Activated naive CD4-positive, alpha-beta T cell (primary cell): Measurements from ENCODE around the gene ACBD6.

Experiments
- DNase-seq, 4 experiments: peaks; one replicate each; lab custom pipeline; 2025; lab: John Stamatoyannopoulos, UW

Gene ACBD6

GRCh38 chr1:180270530-180271271, 231.7 kb downstream of the ACBD6 start:
- DNase-seq: no peak

GRCh38 chr1:180269645-180270529, 232.5 kb downstream of the ACBD6 start:
- no peak for DNase-seq

GRCh38 chr1:180268556-180269075, 233.8 kb downstream of the ACBD6 start:
- DNase-seq: no peak

- DNase-seq: no peak
Measured at GRCh38 chr1:180267761-180268555, 234.4 kb downstream of the ACBD6 start.

GRCh38 chr1:180267211-180267561, 235.2 kb downstream of the ACBD6 start:
- DNase-seq: no peak

GRCh38 chr1:180266275-180267210, 235.8 kb downstream of the ACBD6 start:
- no peak for DNase-seq

GRCh38 chr1:180265871-180266270, 236.5 kb downstream of the ACBD6 start:
- no peak for DNase-seq

GRCh38 chr1:180265201-180265600, 237.2 kb downstream of the ACBD6 start:
- no peak for DNase-seq

- no peak for DNase-seq
Measured at GRCh38 chr1:180264595-180264994, 237.8 kb downstream of the ACBD6 start.

- no peak for DNase-seq
Measured at GRCh38 chr1:180262628-180263488, 239.5 kb downstream of the ACBD6 start.

GRCh38 chr1:180261524-180262155, 240.7 kb downstream of the ACBD6 start:
- no peak for DNase-seq

GRCh38 chr1:180261030-180261429, 241.3 kb downstream of the ACBD6 start:
- no peak for DNase-seq

- DNase-seq: no peak
Measured at GRCh38 chr1:180260541-180260940, 241.8 kb downstream of the ACBD6 start.

- DNase-seq: no peak
Measured at GRCh38 chr1:180259431-180260338, 242.7 kb downstream of the ACBD6 start.

- DNase-seq: no peak
Measured at GRCh38 chr1:180258935-180259334, 243.4 kb downstream of the ACBD6 start.

GRCh38 chr1:180258290-180258689, 244.1 kb downstream of the ACBD6 start:
- no peak for DNase-seq

GRCh38 chr1:180257486-180257885, 244.9 kb downstream of the ACBD6 start:
- no peak for DNase-seq

- no peak for DNase-seq
Measured at GRCh38 chr1:180257028-180257386, 245.4 kb downstream of the ACBD6 start.
